Activated naive CD4-positive, alpha-beta T cell treated with anti-CD3 and anti-CD28 coated beads, Interleukin-2, amount 50 U/mL, for 72 hours (primary cell): Measurements from ENCODE around the gene SYNE4. TPM values are rescaled to one million over a fixed set of nuclear protein-coding genes. Genes with fewer than 3 reads are reported as not detected.
A peak's percentile ranks its signal among the peaks of the same experiment; 100 is the strongest.
"Not testable (repeated sequence)": the region's sequence is repeated elsewhere in the genome, so short reads cannot be mapped to it uniquely, and the experiment has no call there.

ENCODE experiments used
- ATAC-seq, 2 donors: fragments of 150-1000 bp; cut with Tn5 transposase; 2 replicates each; pipeline ENCODE4 v1.10.0; 2021; ENCODE audit warnings: mild to moderate bottlenecking in 2 of 2, moderate library complexity in 2 of 2
- DNase-seq, 2 donors: peaks; one replicate each; pipeline ENCODE4 v3.0.0; 2021 to 2022; ENCODE audit warnings: low spot score in 2 of 2
- H3K27ac Mint-ChIP-seq, 2 donors: one replicate each; pipeline ENCODE4 v1.8.0; 2022; ENCODE audit warnings: mild to moderate bottlenecking in 2 of 2, mixed read lengths in 2 of 2
- H3K36me3 Mint-ChIP-seq, 2 donors: one replicate each; pipeline ENCODE4 v1.8.0; 2022; ENCODE audit warnings: mixed read lengths in 2 of 2
- H3K9me3 Mint-ChIP-seq, 2 donors: one replicate each; pipeline ENCODE4 v1.8.0; 2022; ENCODE audit warnings: mixed read lengths in 2 of 2
- total RNA-seq, 2 donors: library from RNA; stranded (reverse); gene quantifications; one replicate each; pipeline ENCODE4 v1.2.3, GENCODE V29; 2022

The SYNE4 gene
- 1 to 10 TPM; 1.8 to 2.6 TPM for total RNA-seq

GRCh38 chr19:36008336-36008978 lies at the start of gene SYNE4:
Gene SYNE4 (minus strand): TSS chr19:36008813. CDS start chr19:36008681, 132 bp downstream.
- DNase-seq (no peak), ATAC-seq (no peak)
- H3K27ac Mint-ChIP-seq, result peak within 1 kb of the TSS in 1 of 2 donors; percentile 35
- no peaks in the 10 kb centered on the region for H3K9me3 Mint-ChIP-seq
- peaks cover 0 to 8% of the 10 kb centered on the region in 2 donors for H3K36me3 Mint-ChIP-seq

GRCh38 chr19:36054733-36055686 lies 46.4 kb upstream of the SYNE4 start, which contains the start of gene WDR62:
Gene WDR62 (plus strand): TSS chr19:36054897. CDS start chr19:36054972, 75 bp downstream.
- peak within 1 kb of the TSS; percentile 94 to 96 for H3K27ac Mint-ChIP-seq
- H3K36me3 Mint-ChIP-seq, result peaks cover 0 to 23% of the 10 kb centered on the region in 2 donors

DNA sequence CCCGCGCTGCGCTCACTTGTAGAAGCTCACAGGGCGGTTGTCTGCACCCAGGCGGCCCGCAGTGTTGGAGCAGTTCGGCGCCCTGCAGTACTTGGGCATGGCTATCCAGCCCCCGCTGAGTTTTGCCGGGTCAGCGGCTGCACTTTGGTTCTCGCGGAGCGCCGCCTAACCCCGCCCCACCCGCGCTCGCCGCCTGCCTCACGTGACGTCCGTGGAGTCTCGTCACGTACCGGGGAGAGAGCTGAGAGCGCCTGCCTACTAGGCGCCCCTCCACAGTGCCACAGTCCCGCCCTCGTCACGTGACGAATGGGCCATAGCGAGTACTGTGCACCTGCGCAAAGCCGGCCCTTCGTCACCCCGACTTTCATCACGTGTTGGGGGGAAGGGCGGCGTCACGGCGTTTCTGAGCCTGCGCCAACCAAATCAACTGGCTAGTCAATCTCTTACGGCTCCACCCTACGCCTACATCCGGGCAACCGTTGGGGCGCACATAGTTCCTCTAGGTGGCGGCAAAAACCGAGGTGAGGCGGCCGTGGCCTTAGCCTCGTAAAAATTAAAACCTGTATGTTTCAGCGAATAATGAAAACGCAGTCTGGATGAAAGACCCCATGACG lies 45.6 kb upstream of the SYNE4 start, which contains the start of gene THAP8:
Gene THAP8, minus strand, starts transcription at position 167 of the 614 bp plus-strand sequence. Its CDS starts 68 bp downstream, at position 99.
- DNase-seq (peak; percentile 97 to 100), ATAC-seq (peak; percentile 89 to 91)
- Mint-ChIP-seq H3K36me3 (peaks cover 0 to 18% of the 10 kb centered on the region in 2 donors), H3K27ac (peak within 1 kb of the TSS; percentile 94), H3K9me3 (no peaks in the 10 kb centered on the region)

More at GRCh38 chr19:36054733-36055686, 46.4 kb upstream of the SYNE4 start, which contains the start of gene WDR62:
- no peaks in the 10 kb centered on the region for H3K9me3 Mint-ChIP-seq
- DNase-seq (peak; percentile 95 to 97), ATAC-seq (peak; percentile 80 to 81)

DNA sequence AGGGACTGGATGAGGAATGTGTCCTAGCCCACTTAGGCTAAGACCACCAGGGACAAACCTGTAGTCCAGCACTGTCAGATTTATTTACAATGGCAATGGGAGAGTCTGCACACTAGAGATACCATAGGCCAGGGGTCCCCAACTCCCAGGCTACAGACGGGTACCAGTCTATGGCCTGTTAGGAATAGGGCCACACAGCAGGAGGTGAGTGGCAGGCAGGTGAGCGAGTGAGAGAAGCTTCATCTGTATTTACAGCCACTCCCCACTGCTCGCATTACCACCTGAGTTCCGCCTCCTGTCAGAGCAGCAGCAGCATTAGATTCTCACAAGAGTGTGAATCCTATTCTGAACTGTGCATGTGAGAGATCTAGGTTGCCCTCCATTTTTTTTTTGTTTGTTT lies 43.0 kb upstream of the SYNE4 start:
- ATAC-seq, result no peak
- no peak overlapping the region for H3K27ac Mint-ChIP-seq

GRCh38 chr19:36051236-36051635 lies 42.6 kb upstream of the SYNE4 start:
- ATAC-seq (no peak), DNase-seq (no peak)
- Mint-ChIP-seq H3K36me3 (peaks cover 0 to 8% of the 10 kb centered on the region in 2 donors), H3K27ac (peak overlapping the region in 1 of 2 donors; percentile 27), H3K9me3 (no peaks in the 10 kb centered on the region)

More for the DNA sequence above, 43.0 kb upstream of the SYNE4 start:
- H3K9me3 Mint-ChIP-seq, result no peaks in the 10 kb centered on the region
- peaks cover 0 to 8% of the 10 kb centered on the region in 2 donors for H3K36me3 Mint-ChIP-seq
- no peak for DNase-seq

DNA sequence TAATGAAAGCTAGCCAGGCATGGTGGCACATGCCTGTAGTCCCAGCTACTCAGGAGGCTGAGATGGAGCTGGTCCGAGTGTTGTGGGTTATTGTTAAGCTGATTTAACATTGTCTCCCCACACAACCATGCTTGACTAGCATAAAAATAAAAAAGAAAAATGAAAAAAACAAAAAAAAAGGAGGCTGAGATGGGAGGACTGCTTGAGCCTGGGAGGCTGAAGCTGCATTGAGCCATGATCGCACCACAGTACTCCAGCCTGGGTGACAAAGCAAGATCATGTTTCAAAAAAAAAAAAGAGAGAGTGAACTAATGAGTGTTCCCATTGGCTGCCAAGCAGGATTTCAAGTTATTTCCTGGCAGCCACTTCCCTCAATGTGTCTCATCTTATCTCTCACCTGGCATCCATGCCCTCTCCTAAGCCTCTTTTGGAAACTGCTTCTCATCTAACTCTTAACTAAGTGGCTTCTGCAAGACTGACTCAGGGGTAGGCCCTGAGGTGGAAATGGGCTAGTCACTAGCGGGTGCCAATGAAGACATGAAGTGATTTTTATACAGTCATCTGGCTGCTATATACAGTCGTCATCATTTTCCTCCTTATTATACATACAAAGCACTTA lies 40.6 kb upstream of the SYNE4 start:
- ATAC-seq, result no peak

DNA sequence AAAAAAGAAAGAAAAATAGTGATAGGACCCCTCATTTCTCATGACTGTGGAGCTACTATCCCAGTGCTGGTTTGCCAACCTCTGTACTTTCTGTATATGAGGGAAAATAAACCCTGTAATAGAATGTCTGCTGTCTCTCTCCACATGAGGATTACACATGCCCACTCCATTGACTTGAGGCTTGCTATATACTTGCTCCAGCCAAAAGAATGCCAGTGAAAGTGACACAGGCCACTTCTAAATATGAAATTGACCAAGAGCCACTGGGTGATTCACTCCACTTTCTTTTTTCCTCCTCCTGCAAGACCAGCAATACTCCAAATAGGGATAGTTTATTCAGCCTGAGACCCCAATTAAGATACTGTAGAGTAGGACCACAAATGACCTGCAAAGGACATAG lies 39.2 kb upstream of the SYNE4 start:
- Mint-ChIP-seq H3K27ac (no peak overlapping the region), H3K36me3 (no peaks in the 10 kb centered on the region), H3K9me3 (no peaks in the 10 kb centered on the region)
- DNase-seq (no peak), ATAC-seq (no peak)

More for the DNA sequence above, 40.6 kb upstream of the SYNE4 start:
- DNase-seq, result no peak
- Mint-ChIP-seq H3K9me3 (no peaks in the 10 kb centered on the region), H3K27ac (no peak overlapping the region), H3K36me3 (no peaks in the 10 kb centered on the region)

DNA sequence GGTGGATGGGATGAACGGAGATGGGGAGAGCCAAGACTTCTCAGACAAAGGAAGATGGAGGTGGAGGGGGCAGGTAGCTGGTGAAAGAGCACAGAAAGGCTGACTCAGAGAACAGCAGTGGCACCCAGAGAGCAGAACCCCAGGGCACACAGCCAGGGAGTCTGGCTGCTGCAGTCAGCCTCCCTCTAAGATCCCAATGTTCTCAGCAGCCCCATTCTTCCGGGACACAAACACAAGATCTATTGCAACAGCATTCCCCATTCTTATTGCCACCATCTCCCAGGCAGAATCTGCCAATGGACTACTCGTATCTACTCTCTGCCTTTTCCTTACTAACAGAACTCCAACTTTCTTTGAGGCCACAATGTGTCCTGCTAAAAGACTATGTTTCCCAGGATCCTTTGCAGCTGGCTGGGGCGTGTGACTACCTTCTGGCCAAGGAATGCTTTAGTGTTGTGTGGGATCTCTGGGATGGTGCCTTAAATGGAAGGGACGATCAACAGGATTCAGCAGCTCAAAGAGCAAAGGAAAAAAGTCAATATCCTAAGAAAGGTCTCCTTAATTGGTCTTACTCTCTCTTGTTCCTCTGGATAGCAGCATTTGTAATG lies 37.9 kb upstream of the SYNE4 start:
- ATAC-seq (no peak), DNase-seq (no peak)
- no peaks in the 10 kb centered on the region for H3K9me3 Mint-ChIP-seq
- H3K27ac Mint-ChIP-seq, result no peak overlapping the region
- H3K36me3 Mint-ChIP-seq, result no peaks in the 10 kb centered on the region

GRCh38 chr19:36043952-36044351 lies 35.3 kb upstream of the SYNE4 start:
- DNase-seq (no peak), ATAC-seq (no peak)
- Mint-ChIP-seq H3K27ac (no peak overlapping the region), H3K36me3 (no peaks in the 10 kb centered on the region), H3K9me3 (no peaks in the 10 kb centered on the region)

- no peak overlapping the region for H3K27ac Mint-ChIP-seq
- H3K36me3 Mint-ChIP-seq, result no peaks in the 10 kb centered on the region
- no peak for DNase-seq
- ATAC-seq, result no peak
- H3K9me3 Mint-ChIP-seq, result no peaks in the 10 kb centered on the region
These were observed 33.2 kb upstream of the SYNE4 start for GRCh38 chr19:36041831-36042230.

DNA sequence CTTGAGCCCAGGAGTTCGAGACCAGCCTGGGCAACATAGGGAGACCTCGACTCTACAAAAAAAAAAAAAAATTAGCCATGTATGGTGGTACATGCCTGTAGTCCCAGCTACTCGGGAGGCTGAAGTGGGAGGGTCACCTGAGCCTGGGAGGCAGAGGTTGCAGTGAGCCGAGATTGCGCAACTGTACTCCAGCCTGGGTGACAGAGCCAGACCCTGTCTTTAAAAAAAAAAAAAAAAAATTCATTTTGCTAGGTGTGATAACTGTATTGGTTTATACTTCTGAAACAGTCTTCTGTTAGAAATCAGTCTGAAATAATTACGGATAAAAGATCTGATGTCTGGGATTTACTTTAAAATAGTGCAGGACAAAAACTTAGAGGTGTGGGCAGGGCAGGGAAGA lies 32.5 kb upstream of the SYNE4 start:
- not testable (repeated sequence) for DNase-seq, H3K9me3 Mint-ChIP-seq, H3K36me3 Mint-ChIP-seq, ATAC-seq, H3K27ac Mint-ChIP-seq

DNA sequence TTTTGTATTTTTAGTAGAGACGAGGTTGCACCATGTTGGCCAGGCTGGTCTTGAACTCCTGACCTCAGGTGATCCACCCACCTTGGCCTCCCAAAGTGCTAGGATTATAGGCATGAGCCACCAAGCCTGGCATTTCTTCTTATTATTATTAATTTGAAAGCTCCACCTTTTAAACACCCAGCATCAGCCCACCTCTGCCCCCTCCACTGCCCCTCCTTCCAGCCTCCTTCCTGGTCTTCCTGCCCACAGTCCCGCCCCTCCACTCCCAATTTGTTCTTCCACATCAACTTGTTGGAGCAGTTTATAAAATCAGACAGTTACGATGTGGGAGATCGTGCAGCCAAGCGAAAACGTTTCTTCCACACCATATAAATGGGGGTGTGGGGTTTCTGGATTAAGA lies 31.9 kb upstream of the SYNE4 start:
- no peaks in the 10 kb centered on the region for H3K36me3 Mint-ChIP-seq
- no peaks in the 10 kb centered on the region for H3K9me3 Mint-ChIP-seq
- H3K27ac Mint-ChIP-seq, result no peak overlapping the region
- ATAC-seq (no peak), DNase-seq (no peak)

- peak in 1 of 2 donors; percentile 51 for DNase-seq
- peak in 1 of 2 donors; percentile 76 for ATAC-seq
- peaks cover 11 to 14% of the 10 kb centered on the region in 2 donors for H3K36me3 Mint-ChIP-seq
- H3K27ac Mint-ChIP-seq, result peak within 1 kb of the TSS; percentile 30 to 56
- H3K9me3 Mint-ChIP-seq, result no peaks in the 10 kb centered on the region
These were observed 23.9 kb upstream of the SYNE4 start, which contains the start of gene CLIP3 for GRCh38 chr19:36032251-36033104. Gene CLIP3 (minus strand): TSS chr19:36032873. CDS start chr19:36032357, 516 bp downstream.

GRCh38 chr19:36031308-36031707 lies 22.7 kb upstream of the SYNE4 start:
- no peak overlapping the region for H3K27ac Mint-ChIP-seq
- H3K9me3 Mint-ChIP-seq, result no peaks in the 10 kb centered on the region
- ATAC-seq (no peak), DNase-seq (no peak)
- peaks cover 11 to 14% of the 10 kb centered on the region in 2 donors for H3K36me3 Mint-ChIP-seq
